Stimulated activated CD4-positive, alpha-beta T cell treated with anti-CD3 and anti-CD28 coated beads, Interleukin-2, amount 100 ng/mL, for 24 hours (primary cell): Measurements from ENCODE around the gene ERGIC3.
"Not testable (repeated sequence)": the region's sequence is repeated elsewhere in the genome, so short reads cannot be mapped to it uniquely, and the experiment has no call there.

Experiments used
- DNase-seq, 2 donors: peaks; one replicate each; pipeline ENCODE4 v3.0.0-alpha.2; 2020

ERGIC3 gene

GRCh38 chr20:35523298-35523888 lies 18.5 kb upstream of the ERGIC3 start:
- peak; percentile 37 to 38 for DNase-seq

GRCh38 chr20:35525639-35526038 lies 16.2 kb upstream of the ERGIC3 start:
- no peak for DNase-seq

- DNase-seq = no peak
Measured at GRCh38 chr20:35527122-35527769, 14.6 kb upstream of the ERGIC3 start.

GRCh38 chr20:35529552-35529951 lies 12.3 kb upstream of the ERGIC3 start, which contains the start of gene C20orf173:
C20orf173 (minus strand) TSS chr20:35529652; CDS start chr20:35529373, 279 bp downstream.
- no peak for DNase-seq

GRCh38 chr20:35539756-35540212 lies 2.1 kb upstream of the ERGIC3 start:
- peak in 1 of 2 donors; percentile 19 for DNase-seq

GRCh38 chr20:35541118-35541782 lies 628 bp upstream of the ERGIC3 start:
- DNase-seq = no peak

GRCh38 chr20:35542990-35543389 lies 1.1 kb downstream of the ERGIC3 start:
- DNase-seq = no peak

GRCh38 chr20:35544436-35544835 lies 2.6 kb downstream of the ERGIC3 start:
- no peak for DNase-seq

GRCh38 chr20:35544941-35545340 lies 3.1 kb downstream of the ERGIC3 start:
- DNase-seq = not testable (repeated sequence)

GRCh38 chr20:35546127-35546526 lies 4.2 kb downstream of the ERGIC3 start:
- DNase-seq = no peak

- DNase-seq = no peak
Measured at GRCh38 chr20:35547329-35547728, 5.5 kb downstream of the ERGIC3 start.

- DNase-seq = no peak
Measured at GRCh38 chr20:35551503-35551902, 9.6 kb downstream of the ERGIC3 start.

- no peak for DNase-seq
Measured at GRCh38 chr20:35552914-35553313, 11.0 kb downstream of the ERGIC3 start.

GRCh38 chr20:35555461-35555860 lies 13.6 kb downstream of the ERGIC3 start:
- DNase-seq = not testable (repeated sequence)

GRCh38 chr20:35555951-35556645 lies 14.2 kb downstream of the ERGIC3 start:
- no peak for DNase-seq

- no peak for DNase-seq
Measured at GRCh38 chr20:35556871-35557270, 15.0 kb downstream of the ERGIC3 start.

- DNase-seq = no peak
Measured at GRCh38 chr20:35558451-35558850, 16.6 kb downstream of the ERGIC3 start.

- no peak for DNase-seq
Measured at GRCh38 chr20:35559042-35559693, 17.3 kb downstream of the ERGIC3 start.

GRCh38 chr20:35560105-35560511 lies 18.2 kb downstream of the ERGIC3 start:
- no peak for DNase-seq

GRCh38 chr20:35560541-35560940 lies 18.7 kb downstream of the ERGIC3 start:
- no peak for DNase-seq

- DNase-seq = no peak
Measured at GRCh38 chr20:35561268-35561667, 19.4 kb downstream of the ERGIC3 start.

- no peak for DNase-seq
Measured at GRCh38 chr20:35561671-35562070, 19.8 kb downstream of the ERGIC3 start.
